Measurements from ENCODE around the gene RBM33.
"Not testable (repeated sequence)": the region's sequence is repeated elsewhere in the genome, so short reads cannot be mapped to it uniquely, and the experiment has no call there.

RBM33 gene

GRCh38 chr7:155815332-155816191 is 171.1 kb downstream of the RBM33 start:
- peak; percentile 74 for TF ChIP-seq CTCF (IDR thresholded peaks at IDR 0.05; ENCODE audit: borderline replicate concordance, extremely low read depth, low read length, poor library complexity, severe bottlenecking)
- TF ChIP-seq EZH2 (IDR thresholded peaks at IDR 0.05; ENCODE audit: borderline replicate concordance, low read depth, low read length, severe bottlenecking) = no peak
- DNase-seq (peak; percentile 54), ATAC-seq (ENCODE audit: insufficient read depth, low read depth) (peak; percentile 82)
- Histone ChIP-seq H3K4me2 (ENCODE audit: insufficient read depth, low read length) (no peak overlapping the region), H3K4me3 (ENCODE audit: low read depth in 1 of 2, low read length in 2 of 2) (no peak overlapping the region), H3K9me3 (ENCODE audit: insufficient read depth, low read length, severe bottlenecking) (no peaks in the 10 kb centered on the region), H3K4me1 (ENCODE audit: insufficient read depth, low read length) (no peaks in the 10 kb centered on the region), H3K36me3 (ENCODE audit: insufficient read depth, low read length) (no peaks in the 10 kb centered on the region), H3K79me2 (ENCODE audit: insufficient read depth, low read length) (no peaks in the 10 kb centered on the region), H3K9ac (ENCODE audit: low read depth, low read length) (no peak overlapping the region), H4K20me1 (ENCODE audit: insufficient read depth, low read length) (no peaks in the 10 kb centered on the region), H2AFZ (ENCODE audit: low read depth, low read length) (no peak overlapping the region), H3K27ac (ENCODE audit: low read length) (no peak overlapping the region), H3K27me3 (ENCODE audit: insufficient read depth, low read length, poor library complexity) (peaks cover 5% of the 10 kb centered on the region)

GRCh38 chr7:155816192-155816508 is 171.7 kb downstream of the RBM33 start:
- Histone ChIP-seq H3K27me3 (ENCODE audit: insufficient read depth, low read length, poor library complexity) (peaks cover 5% of the 10 kb centered on the region), H3K9me3 (ENCODE audit: insufficient read depth, low read length, severe bottlenecking) (no peaks in the 10 kb centered on the region), H3K27ac (ENCODE audit: low read length) (no peak overlapping the region), H3K9ac (ENCODE audit: low read depth, low read length) (no peak overlapping the region), H3K36me3 (ENCODE audit: insufficient read depth, low read length) (no peaks in the 10 kb centered on the region), H3K4me2 (ENCODE audit: insufficient read depth, low read length) (no peak overlapping the region), H3K4me1 (ENCODE audit: insufficient read depth, low read length) (no peaks in the 10 kb centered on the region), H3K4me3 (ENCODE audit: low read depth in 1 of 2, low read length in 2 of 2) (no peak overlapping the region), H2AFZ (ENCODE audit: low read depth, low read length) (no peak overlapping the region), H4K20me1 (ENCODE audit: insufficient read depth, low read length) (no peaks in the 10 kb centered on the region), H3K79me2 (ENCODE audit: insufficient read depth, low read length) (no peaks in the 10 kb centered on the region)
- ATAC-seq (ENCODE audit: insufficient read depth, low read depth) (no peak), DNase-seq (no peak)
- TF ChIP-seq EZH2 (IDR thresholded peaks at IDR 0.05; ENCODE audit: borderline replicate concordance, low read depth, low read length, severe bottlenecking) = no peak
- TF ChIP-seq CTCF (IDR thresholded peaks at IDR 0.05; ENCODE audit: borderline replicate concordance, extremely low read depth, low read length, poor library complexity, severe bottlenecking) = no peak

- Histone ChIP-seq H3K27ac (ENCODE audit: low read length) (no peak overlapping the region), H2AFZ (ENCODE audit: low read depth, low read length) (no peak overlapping the region), H3K9ac (ENCODE audit: low read depth, low read length) (no peak overlapping the region), H3K79me2 (ENCODE audit: insufficient read depth, low read length) (no peaks in the 10 kb centered on the region), H3K27me3 (ENCODE audit: insufficient read depth, low read length, poor library complexity) (peaks cover 5% of the 10 kb centered on the region), H3K36me3 (ENCODE audit: insufficient read depth, low read length) (no peaks in the 10 kb centered on the region), H3K4me3 (ENCODE audit: low read depth in 1 of 2, low read length in 2 of 2) (no peak overlapping the region), H3K9me3 (ENCODE audit: insufficient read depth, low read length, severe bottlenecking) (no peaks in the 10 kb centered on the region), H3K4me1 (ENCODE audit: insufficient read depth, low read length) (no peaks in the 10 kb centered on the region), H4K20me1 (ENCODE audit: insufficient read depth, low read length) (no peaks in the 10 kb centered on the region), H3K4me2 (ENCODE audit: insufficient read depth, low read length) (no peak overlapping the region)
- TF ChIP-seq CTCF (IDR thresholded peaks at IDR 0.05; ENCODE audit: borderline replicate concordance, extremely low read depth, low read length, poor library complexity, severe bottlenecking) (no peak), EZH2 (IDR thresholded peaks at IDR 0.05; ENCODE audit: borderline replicate concordance, low read depth, low read length, severe bottlenecking) (no peak)
- ATAC-seq (ENCODE audit: insufficient read depth, low read depth) (no peak), DNase-seq (no peak)
These were observed 172.5 kb downstream of the RBM33 start for GRCh38 chr7:155816996-155817395.

- not testable (repeated sequence) for H3K9me3 ChIP-seq (ENCODE audit: insufficient read depth, low read length, severe bottlenecking); H3K36me3 ChIP-seq (ENCODE audit: insufficient read depth, low read length); H3K4me1 ChIP-seq (ENCODE audit: insufficient read depth, low read length); H3K4me3 ChIP-seq (ENCODE audit: low read depth in 1 of 2, low read length in 2 of 2); H3K9ac ChIP-seq (ENCODE audit: low read depth, low read length); H3K79me2 ChIP-seq (ENCODE audit: insufficient read depth, low read length); H2AFZ ChIP-seq (ENCODE audit: low read depth, low read length); ATAC-seq (ENCODE audit: insufficient read depth, low read depth); H4K20me1 ChIP-seq (ENCODE audit: insufficient read depth, low read length); H3K4me2 ChIP-seq (ENCODE audit: insufficient read depth, low read length); H3K27ac ChIP-seq (ENCODE audit: low read length); H3K27me3 ChIP-seq (ENCODE audit: insufficient read depth, low read length, poor library complexity)
- DNase-seq = peak; percentile 15
These were observed 173.1 kb downstream of the RBM33 start for GRCh38 chr7:155817515-155817914.
